NCI-H1105 treated with DMSO at 0.1 percent for 48 hours (cell line): ENCODE data around the gene REXO5.
A peak's percentile ranks its signal among the peaks of the same experiment; 100 is the strongest.
"Not testable (repeated sequence)": the region's sequence is repeated elsewhere in the genome, so short reads cannot be mapped to it uniquely, and the experiment has no call there.

ENCODE experiments used
- DNase-seq: peaks from one replicate; lab custom pipeline; 2025; lab: John Stamatoyannopoulos, UW

REXO5 gene

GRCh38 chr16:20849589-20850390 lies 43.5 kb downstream of the REXO5 start:
- DNase-seq, result peak; percentile 23

- no peak for DNase-seq
These were observed 44.7 kb downstream of the REXO5 start for GRCh38 chr16:20850981-20851380.

DNA sequence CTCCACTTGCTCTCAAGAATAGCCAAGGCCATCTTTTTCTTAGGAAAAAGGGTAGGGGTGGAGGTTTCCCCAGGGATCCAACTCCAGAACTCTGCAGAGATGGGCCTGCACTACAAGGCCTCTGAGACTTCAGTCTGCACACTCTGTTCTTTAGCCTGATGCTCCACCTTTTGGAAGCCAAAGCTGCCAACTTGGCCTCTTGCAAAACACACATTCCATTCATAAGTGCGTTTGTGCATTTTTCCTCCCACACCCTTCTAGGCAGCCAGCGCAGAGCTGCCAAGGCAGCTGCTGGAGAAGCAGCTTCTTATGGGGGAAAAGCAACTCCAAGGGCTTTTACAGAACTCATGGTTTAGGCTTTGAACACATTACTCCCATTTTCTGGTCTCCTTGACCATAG lies 45.3 kb downstream of the REXO5 start:
- no peak for DNase-seq

DNA sequence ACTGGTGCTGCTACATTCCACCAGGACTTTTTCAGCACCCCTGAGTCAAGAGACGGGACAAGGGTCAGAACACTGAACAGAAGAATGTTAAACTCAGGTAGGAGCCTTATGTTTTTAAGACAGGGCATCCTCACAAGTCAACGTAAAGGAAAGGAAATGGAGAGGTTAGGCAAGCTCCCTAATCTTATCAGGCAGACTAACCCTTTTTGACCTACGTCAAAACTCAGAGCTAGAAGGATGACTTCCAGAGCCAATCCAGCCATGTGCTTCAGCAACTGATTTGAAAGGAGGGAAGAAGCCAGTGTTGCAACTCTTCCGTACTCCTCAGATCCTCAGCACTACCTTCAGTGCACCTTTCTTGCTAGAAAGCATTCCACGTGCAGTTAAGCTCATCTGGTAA lies 46.8 kb downstream of the REXO5 start:
- DNase-seq, result no peak

- no peak for DNase-seq
These were observed 47.8 kb downstream of the REXO5 start for GRCh38 chr16:20853981-20854620.

DNA sequence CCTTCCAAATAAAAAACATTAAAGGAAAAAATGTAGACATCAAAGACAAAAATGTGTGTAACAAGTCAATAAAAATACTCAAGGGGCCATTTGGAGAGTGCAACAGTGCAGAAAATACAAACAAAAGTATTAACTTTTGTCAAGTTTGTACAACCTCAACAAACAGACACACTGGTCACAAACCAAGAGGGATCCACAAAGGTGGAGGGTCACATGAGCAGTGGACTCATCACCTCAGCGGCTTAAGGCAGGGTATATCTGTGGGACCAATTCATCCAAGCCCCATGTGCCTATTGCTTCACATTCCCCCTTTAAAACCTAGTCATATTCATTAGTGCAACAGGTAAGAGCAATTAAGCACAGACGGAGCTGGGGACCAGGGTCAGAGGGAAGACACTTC lies 48.6 kb downstream of the REXO5 start:
- DNase-seq, result no peak

DNA sequence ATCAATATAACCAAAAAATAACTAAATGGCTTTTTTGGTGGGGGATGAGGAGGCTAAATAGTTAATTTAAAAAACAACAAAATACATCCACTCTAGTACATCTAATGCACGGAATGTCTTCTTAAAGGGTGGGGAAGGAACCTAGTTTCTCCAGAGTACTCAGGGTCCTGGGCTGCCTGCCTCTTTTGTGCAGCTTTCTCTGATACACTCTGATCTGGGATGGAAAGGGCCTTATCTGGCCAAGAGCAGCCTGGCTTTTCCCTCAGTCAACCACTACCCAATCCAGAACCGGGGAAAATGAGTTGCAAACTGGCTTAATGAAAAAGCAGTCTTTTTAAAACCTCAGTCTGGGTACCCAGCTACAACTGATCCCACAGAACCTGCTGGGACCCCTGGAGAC lies 51.0 kb downstream of the REXO5 start:
- no peak for DNase-seq

GRCh38 chr16:20859229-20859628 lies 52.9 kb downstream of the REXO5 start:
- no peak for DNase-seq

DNA sequence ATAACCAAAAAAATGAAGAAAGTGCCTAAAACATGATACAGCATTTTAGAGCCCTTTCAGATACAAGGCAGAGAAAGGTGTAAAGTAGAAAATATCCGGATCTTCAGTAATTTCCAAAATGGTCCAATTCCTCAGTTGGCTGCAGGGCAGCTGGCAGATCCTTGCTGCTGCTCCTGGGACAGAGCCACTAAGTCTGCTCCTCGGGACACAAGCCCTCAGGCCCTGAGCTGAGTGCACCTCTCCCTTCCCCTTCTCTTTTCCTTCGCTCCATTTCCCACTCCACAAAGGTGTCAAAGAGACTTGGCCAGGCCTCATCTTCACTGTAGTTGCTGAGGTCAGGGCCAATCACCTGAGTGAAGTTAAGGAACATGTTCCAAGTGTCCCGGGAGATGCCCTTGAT lies 53.4 kb downstream of the REXO5 start:
- no peak for DNase-seq

DNA sequence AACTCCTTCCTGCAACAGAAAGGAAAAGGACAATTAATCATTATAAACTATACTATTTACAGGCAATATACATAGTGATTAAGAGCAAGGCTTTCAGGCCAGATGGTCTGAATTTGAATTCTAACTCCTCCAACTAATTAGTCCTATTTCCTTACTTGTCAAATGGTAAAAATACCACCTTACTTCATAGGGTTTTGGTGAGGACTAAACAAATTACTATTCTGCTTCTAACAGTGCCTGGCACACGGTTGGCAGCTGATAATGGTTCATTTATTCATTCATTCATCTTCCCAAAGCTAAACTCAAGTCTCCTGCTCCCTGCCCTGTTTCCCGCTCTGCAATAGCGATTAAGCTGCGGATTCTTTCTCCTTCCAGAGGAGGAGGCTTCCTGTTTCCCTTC lies 54.0 kb downstream of the REXO5 start:
- no peak for DNase-seq

- DNase-seq, result not testable (repeated sequence)
These were observed 54.7 kb downstream of the REXO5 start for GRCh38 chr16:20860995-20861394.

DNA sequence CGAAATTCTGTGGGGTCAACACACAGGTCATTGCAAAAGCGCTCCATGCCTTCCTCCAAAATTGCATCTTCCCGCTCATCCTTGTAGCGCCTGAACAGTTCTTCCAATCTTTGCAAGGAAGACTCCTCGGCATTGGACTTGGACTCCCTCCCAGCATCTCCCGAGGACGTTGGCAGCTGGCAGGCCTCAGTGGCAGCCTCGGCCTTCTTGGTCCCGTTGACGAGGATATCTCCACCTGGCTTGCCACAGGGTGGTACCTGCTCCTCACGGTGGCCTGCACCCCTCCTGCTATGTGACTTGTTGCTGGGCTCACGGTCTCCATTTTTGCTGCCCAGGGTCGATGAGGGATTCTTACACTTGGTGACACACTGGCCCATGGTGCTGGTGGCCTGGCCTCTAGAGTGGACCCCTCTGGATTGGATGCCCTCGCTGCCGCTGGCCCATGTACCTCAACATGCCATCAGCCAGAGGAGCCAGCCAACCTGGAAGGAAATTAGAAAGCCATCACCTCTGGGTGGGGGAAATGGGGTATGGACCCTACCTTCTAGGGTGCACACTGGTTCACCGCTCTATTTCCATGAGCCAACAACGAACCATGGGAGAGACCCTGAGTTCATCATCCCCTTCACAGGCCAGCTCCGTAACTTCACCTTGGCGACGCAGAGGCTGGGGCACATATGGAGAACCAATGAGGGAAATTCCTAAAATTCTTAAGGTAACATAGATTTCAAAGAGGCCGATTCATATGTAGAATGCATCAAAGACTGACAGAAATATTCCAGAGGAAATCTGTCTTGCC lies 56.0 kb downstream of the REXO5 start:
- DNase-seq, result no peak

- DNase-seq, result not testable (repeated sequence)
These were observed 58.0 kb downstream of the REXO5 start for GRCh38 chr16:20864376-20864775.

DNA sequence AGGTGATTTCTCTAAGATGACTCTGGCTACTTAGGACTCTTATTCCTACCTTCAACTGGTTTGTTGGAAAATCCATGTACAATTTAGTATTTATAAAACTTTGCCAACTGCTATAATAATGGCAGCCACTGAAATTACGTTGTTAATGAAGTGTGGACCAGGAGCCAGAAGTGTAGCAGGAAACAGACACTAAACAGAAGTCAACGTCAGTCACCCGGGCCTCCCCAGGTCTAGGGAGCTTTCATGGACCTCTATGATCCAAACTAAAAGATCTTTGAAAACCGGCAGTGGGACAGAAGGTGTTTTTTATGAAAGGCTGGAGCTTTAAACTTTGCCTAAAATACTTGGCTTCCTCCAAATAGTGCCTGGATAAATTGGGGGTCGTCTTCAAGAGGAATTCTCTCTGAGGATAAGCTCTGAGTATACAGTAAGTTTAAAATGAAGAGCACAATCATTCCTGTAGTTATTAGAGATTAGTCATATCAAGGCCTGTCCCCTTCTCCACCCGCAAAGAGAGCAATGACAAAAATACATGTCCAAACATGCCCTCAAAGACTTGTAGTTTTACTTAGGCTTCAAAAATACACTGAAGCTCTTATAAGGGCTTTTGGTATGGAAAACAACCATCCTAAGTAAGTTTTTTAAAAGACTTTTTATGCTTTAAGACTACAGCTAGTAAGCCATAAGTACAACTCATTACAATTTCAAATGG lies 59.2 kb downstream of the REXO5 start:
- DNase-seq, result no peak

DNA sequence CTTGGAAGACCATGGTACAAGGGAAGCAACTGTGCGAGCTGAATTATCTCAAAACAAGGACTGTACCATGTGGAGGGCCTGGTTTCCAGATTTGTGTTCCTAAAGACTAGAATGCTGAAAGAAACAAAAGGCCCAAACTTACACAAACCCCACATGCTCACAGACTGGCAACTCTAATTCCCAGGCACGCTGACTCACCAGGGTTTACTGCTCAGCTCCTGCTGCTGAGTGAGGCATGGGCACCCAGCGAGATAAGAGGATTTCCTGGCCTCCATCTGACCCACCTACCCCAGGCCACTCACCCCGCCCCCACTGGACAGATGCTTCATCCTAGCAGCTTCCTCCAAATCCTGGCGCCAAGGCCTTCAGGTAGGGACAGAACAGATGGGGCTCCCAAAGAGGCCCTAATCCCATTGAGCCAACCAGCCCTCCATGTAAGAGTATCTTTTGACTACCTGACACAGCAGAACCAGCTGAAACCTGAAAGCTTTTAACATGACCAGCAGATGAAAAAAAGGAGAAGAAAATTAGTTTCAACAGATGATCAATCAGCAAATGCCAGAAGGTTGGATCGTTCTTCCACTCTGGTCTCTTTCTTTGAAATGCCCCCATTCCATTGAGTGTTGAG lies 59.9 kb downstream of the REXO5 start:
- DNase-seq, result no peak

- DNase-seq, result no peak
These were observed 60.5 kb downstream of the REXO5 start for GRCh38 chr16:20866801-20867200.

- DNase-seq, result no peak
These were observed 61.3 kb downstream of the REXO5 start for GRCh38 chr16:20867585-20867984.

GRCh38 chr16:20868890-20869289 lies 62.6 kb downstream of the REXO5 start:
- no peak for DNase-seq

DNA sequence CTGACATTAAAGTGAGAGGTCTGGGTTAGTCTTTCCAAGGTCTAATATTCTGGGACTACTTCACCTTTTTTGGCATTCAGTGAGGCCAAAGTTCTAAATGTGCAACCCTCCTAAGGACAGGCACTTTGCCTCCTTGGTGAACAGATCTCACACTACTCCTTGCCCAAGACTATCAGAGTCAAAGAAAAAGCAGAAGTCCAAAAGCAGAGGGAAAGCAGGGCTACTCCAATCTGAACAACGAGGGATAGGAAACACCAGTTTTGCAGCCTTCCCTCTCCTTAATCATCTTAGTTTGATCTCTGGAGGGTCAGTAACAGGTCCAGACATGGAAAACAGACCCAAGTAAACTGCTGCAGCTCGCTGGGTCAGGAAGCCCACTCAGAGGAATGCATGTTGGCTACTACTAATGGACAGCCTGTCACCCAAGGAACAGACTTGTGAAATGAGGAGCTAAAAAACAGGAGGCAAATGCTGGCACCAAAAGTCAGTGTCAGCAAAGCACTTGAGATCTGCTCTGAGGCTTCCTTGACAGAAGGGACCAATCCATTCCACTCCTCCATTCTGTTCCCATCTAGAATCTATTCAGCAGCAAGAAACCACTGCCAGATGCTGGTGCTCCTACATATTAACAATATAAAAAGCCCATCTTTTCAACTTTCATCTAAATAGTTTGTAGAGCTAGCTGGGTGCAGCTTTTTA lies 63.9 kb downstream of the REXO5 start:
- DNase-seq, result no peak

- no peak for DNase-seq
These were observed 64.9 kb downstream of the REXO5 start for GRCh38 chr16:20871258-20871657.
